NT2/D1 (cell line): Measurements from ENCODE around the gene SAA2.

ENCODE experiments used
- DNase-seq: peaks from one replicate; pipeline ENCODE4 v3.0.0-alpha.2; 2011; ENCODE audit warnings: low read depth, low spot score
- H3K27me3 ChIP-seq: 2 replicates; pipeline ENCODE4 v1.6.0; 2011; ENCODE audit warnings: mild to moderate bottlenecking; ENCODE audit not compliant: insufficient read length, insufficient read depth
- H3K36me3 ChIP-seq: 2 replicates; pipeline ENCODE4 v1.6.1; 2011; ENCODE audit warnings: mild to moderate bottlenecking, low read length, mixed read lengths; ENCODE audit not compliant: insufficient read depth, insufficient read length
- H3K4me1 ChIP-seq: 2 replicates; pipeline ENCODE4 v1.5.1; 2011; ENCODE audit not compliant: insufficient read depth, insufficient read length
- H3K4me3 ChIP-seq: 2 replicates; pipeline ENCODE4 v1.5.1; 2011; ENCODE audit warnings: low read depth; ENCODE audit not compliant: insufficient read length
- H3K9ac ChIP-seq: 2 replicates; pipeline ENCODE4 v1.6.0; 2011; ENCODE audit warnings: low read depth; ENCODE audit not compliant: insufficient read length
- H3K9me3 ChIP-seq: 2 replicates; pipeline ENCODE4 v1.5.1; 2011; ENCODE audit warnings: mild to moderate bottlenecking, low read length; ENCODE audit not compliant: insufficient read depth
- SUZ12 ChIP-seq: IDR thresholded peaks from 2 replicates; pipeline ENCODE4 v1.6.1; 2011; ENCODE audit not compliant: insufficient read length, insufficient read depth; ENCODE audit errors: extremely low read depth
- YY1 ChIP-seq: IDR thresholded peaks from 2 replicates; pipeline ENCODE4 v1.6.1; 2011; ENCODE audit not compliant: insufficient read length, insufficient read depth
- ZNF274 ChIP-seq: IDR thresholded peaks from 2 replicates; pipeline ENCODE4 v1.6.1; 2011; ENCODE audit warnings: mild to moderate bottlenecking, low read depth, low read length

SAA2 gene

GRCh38 chr11:18248561-18248960 is at the start of gene SAA2:
Gene SAA2 (minus strand): TSS chr11:18248668. CDS start chr11:18248011, 657 bp downstream.
- Histone ChIP-seq H3K27me3 (no peaks in the 10 kb centered on the region), H3K9ac (no peak within 1 kb of the TSS), H3K4me1 (no peaks in the 10 kb centered on the region), H3K36me3 (no peaks in the 10 kb centered on the region), H3K4me3 (no peak within 1 kb of the TSS), H3K9me3 (0 out of 2 replicates have a peak, but pooled peaks cover 2% of the 10 kb centered on the region)
- TF ChIP-seq SUZ12 (no peak), YY1 (no peak), ZNF274 (no peak)
- DNase-seq, result no peak

- H3K36me3 ChIP-seq, result peaks cover 65% of the 10 kb centered on the region
- no peak for TF ChIP-seq ZNF274
- no peak for TF ChIP-seq YY1
- TF ChIP-seq SUZ12, result no peak
- no peak for DNase-seq
- no peaks in the 10 kb centered on the region for H3K4me1 ChIP-seq
- H3K4me3 ChIP-seq, result no peak overlapping the region
- H3K9me3 ChIP-seq, result no peaks in the 10 kb centered on the region
- H3K27me3 ChIP-seq, result no peaks in the 10 kb centered on the region
- no peak overlapping the region for H3K9ac ChIP-seq
Observed at GRCh38 chr11:18295316-18295715, 46.8 kb upstream of the SAA2 start.

- Histone ChIP-seq H3K27me3 (no peaks in the 10 kb centered on the region), H3K4me3 (no peak overlapping the region), H3K9me3 (no peaks in the 10 kb centered on the region), H3K4me1 (no peaks in the 10 kb centered on the region), H3K36me3 (peaks cover 69% of the 10 kb centered on the region), H3K9ac (no peak overlapping the region)
- no peak for TF ChIP-seq SUZ12
- TF ChIP-seq YY1, result no peak
- TF ChIP-seq ZNF274, result no peak
- DNase-seq, result no peak
Observed at GRCh38 chr11:18294862-18295261, 46.4 kb upstream of the SAA2 start.

- H3K9ac ChIP-seq, result no peak overlapping the region
- DNase-seq, result no peak
- H3K4me3 ChIP-seq, result no peak overlapping the region
- no peak for TF ChIP-seq SUZ12
- TF ChIP-seq YY1, result no peak
- no peak for TF ChIP-seq ZNF274
- no peaks in the 10 kb centered on the region for H3K9me3 ChIP-seq
- H3K27me3 ChIP-seq, result no peaks in the 10 kb centered on the region
- no peaks in the 10 kb centered on the region for H3K4me1 ChIP-seq
- peaks cover 76% of the 10 kb centered on the region for H3K36me3 ChIP-seq
Observed at GRCh38 chr11:18288911-18289310, 40.4 kb upstream of the SAA2 start.

GRCh38 chr11:18285841-18286240 is 37.4 kb upstream of the SAA2 start:
- DNase-seq, result no peak
- TF ChIP-seq YY1 (no peak), SUZ12 (no peak), ZNF274 (no peak)
- Histone ChIP-seq H3K4me1 (no peaks in the 10 kb centered on the region), H3K9ac (no peak overlapping the region), H3K9me3 (no peaks in the 10 kb centered on the region), H3K4me3 (no peak overlapping the region), H3K36me3 (peaks cover 79% of the 10 kb centered on the region), H3K27me3 (no peaks in the 10 kb centered on the region)

GRCh38 chr11:18282626-18283025 is 34.2 kb upstream of the SAA2 start:
- DNase-seq, result no peak
- peaks cover 69% of the 10 kb centered on the region for H3K36me3 ChIP-seq
- no peak overlapping the region for H3K4me3 ChIP-seq
- TF ChIP-seq ZNF274, result no peak
- H3K9ac ChIP-seq, result no peak overlapping the region
- H3K27me3 ChIP-seq, result no peaks in the 10 kb centered on the region
- H3K9me3 ChIP-seq, result no peaks in the 10 kb centered on the region
- H3K4me1 ChIP-seq, result no peaks in the 10 kb centered on the region

GRCh38 chr11:18280438-18281045 is 32.1 kb upstream of the SAA2 start:
- no peak overlapping the region for H3K4me3 ChIP-seq
- no peak for DNase-seq
- no peak overlapping the region for H3K9ac ChIP-seq
- TF ChIP-seq SUZ12 (no peak), ZNF274 (no peak), YY1 (no peak)
- no peaks in the 10 kb centered on the region; the same call in 1 of the 2 replicates for H3K9me3 ChIP-seq
- H3K27me3 ChIP-seq, result no peaks in the 10 kb centered on the region
- peaks cover 51% of the 10 kb centered on the region for H3K36me3 ChIP-seq
- no peaks in the 10 kb centered on the region for H3K4me1 ChIP-seq

GRCh38 chr11:18277565-18278271 is 29.2 kb upstream of the SAA2 start:
- Histone ChIP-seq H3K9me3 (no peaks in the 10 kb centered on the region; the same call in 1 of the 2 replicates), H3K9ac (no peak overlapping the region), H3K4me3 (no peak overlapping the region), H3K36me3 (peaks cover 26% of the 10 kb centered on the region), H3K27me3 (no peaks in the 10 kb centered on the region), H3K4me1 (no peaks in the 10 kb centered on the region)
- no peak for TF ChIP-seq YY1
- TF ChIP-seq SUZ12, result no peak
- TF ChIP-seq ZNF274, result no peak
- no peak for DNase-seq
